PC-9 (cell line): Measurements from ENCODE around the gene LPCAT1. TPM values are rescaled to one million over a fixed set of nuclear protein-coding genes. Genes with fewer than 3 reads are reported as not detected.

ENCODE experiments used
- BruUV-seq: library from RNA; stranded (reverse); fragments of 400-500 nt; replicated peaks from 2 replicates; lab custom pipeline; 2021; lab: Mats Ljungman, UMichigan
- CTCF ChIA-PET: fragments of 300-600 bp; sonication (Branson Sonifier 250); formaldehyde crosslinking; loops from one replicate; lab custom pipeline; 2022; ENCODE audit warnings: antibody characterized with exemption; lab: Charles Lee
- POLR2A ChIA-PET: fragments of 300-600 bp; sonication (Branson Sonifier 250); formaldehyde crosslinking; loops from one replicate; lab custom pipeline; 2022; ENCODE audit warnings: antibody characterized with exemption; ENCODE audit not compliant: unreplicated experiment; lab: Charles Lee
- DNase-seq, 2 experiments: peaks; one replicate each; pipeline versions ENCODE4 v3.0.0 to v3.0.0-alpha.2; 2015 to 2022; ENCODE audit warnings: mixed read lengths in 1 of 2
- H2AFZ ChIP-seq: fragments of 200-600 bp; sonication (generic); 2 replicates; pipeline ENCODE4 v1.8.1; 2017; ENCODE audit warnings: antibody characterized with exemption
- H3F3A ChIP-seq: fragments of 200-600 bp; sonication (generic); 2 replicates; pipeline ENCODE4 v1.8.1; 2017; ENCODE audit warnings: antibody characterized with exemption, mild to moderate bottlenecking, low read depth; ENCODE audit not compliant: insufficient read depth
- H3K27ac ChIP-seq: fragments of 200-600 bp; sonication (generic); 2 replicates; pipeline ENCODE4 v1.6.1; 2016; ENCODE audit warnings: mixed run types
- H3K27me3 ChIP-seq: fragments of 200-600 bp; sonication (generic); 2 replicates; pipeline ENCODE4 v1.6.1; 2016; ENCODE audit warnings: low read depth, mixed run types; ENCODE audit not compliant: insufficient read depth
- H3K36me3 ChIP-seq: fragments of 200-600 bp; sonication (generic); 2 replicates; pipeline ENCODE4 v1.6.1; 2016; ENCODE audit warnings: low read depth, mixed run types
- H3K4me1 ChIP-seq: fragments of 200-600 bp; sonication (generic); replicated peaks from 2 replicates; pipeline ENCODE4 v1.6.1; 2016; ENCODE audit warnings: mixed run types; ENCODE audit not compliant: insufficient read depth
- H3K4me2 ChIP-seq: fragments of 200-600 bp; sonication (generic); 2 replicates; pipeline ENCODE4 v1.6.1; 2017; ENCODE audit warnings: mixed run types
- H3K4me3 ChIP-seq: fragments of 200-600 bp; sonication (generic); 2 replicates; pipeline ENCODE4 v1.6.1; 2016; ENCODE audit warnings: mixed run types
- H3K79me2 ChIP-seq: fragments of 200-600 bp; sonication (generic); 2 replicates; pipeline ENCODE4 v1.6.1; 2017; ENCODE audit warnings: low read depth, mixed run types
- H3K9me2 ChIP-seq: fragments of 200-600 bp; sonication (generic); 2 replicates; pipeline ENCODE4 v1.8.1; 2017; ENCODE audit warnings: mild to moderate bottlenecking; ENCODE audit not compliant: insufficient read depth
- H3K9me3 ChIP-seq: fragments of 200-600 bp; sonication (generic); 2 replicates; pipeline ENCODE4 v1.8.1; 2016; ENCODE audit warnings: low read depth; ENCODE audit not compliant: insufficient read depth
- H4K20me1 ChIP-seq: fragments of 200-600 bp; sonication (generic); 2 replicates; pipeline ENCODE4 v1.8.1; 2017; ENCODE audit not compliant: insufficient read depth
- CTCF ChIP-seq: fragments of 200-600 bp; sonication (generic); conservative IDR thresholded peaks from 2 replicates; pipeline ENCODE4 v1.6.1; 2017; ENCODE audit warnings: mixed run types, antibody characterized with exemption, mild to moderate bottlenecking, moderate library complexity
- EZH2 ChIP-seq: fragments of 200-600 bp; sonication (generic); IDR thresholded peaks from 2 replicates; pipeline ENCODE4 v1.8.0; 2017; ENCODE audit warnings: antibody characterized with exemption, low read depth
- intact Hi-C: fragments of 100-400 bp; cut with micrococcal nuclease; formaldehyde crosslinking; loops from one replicate; pipeline ENCODE4 v1.10.0; 2022; ENCODE audit not compliant: unreplicated experiment
- total RNA-seq: library from RNA; stranded (reverse); gene quantifications from 2 replicates; pipeline ENCODE4 v1.2.3, GENCODE V29; 2021

Gene LPCAT1
- total RNA-seq, 1 experiment from 2014 or later, result 96.1 TPM

DNA sequence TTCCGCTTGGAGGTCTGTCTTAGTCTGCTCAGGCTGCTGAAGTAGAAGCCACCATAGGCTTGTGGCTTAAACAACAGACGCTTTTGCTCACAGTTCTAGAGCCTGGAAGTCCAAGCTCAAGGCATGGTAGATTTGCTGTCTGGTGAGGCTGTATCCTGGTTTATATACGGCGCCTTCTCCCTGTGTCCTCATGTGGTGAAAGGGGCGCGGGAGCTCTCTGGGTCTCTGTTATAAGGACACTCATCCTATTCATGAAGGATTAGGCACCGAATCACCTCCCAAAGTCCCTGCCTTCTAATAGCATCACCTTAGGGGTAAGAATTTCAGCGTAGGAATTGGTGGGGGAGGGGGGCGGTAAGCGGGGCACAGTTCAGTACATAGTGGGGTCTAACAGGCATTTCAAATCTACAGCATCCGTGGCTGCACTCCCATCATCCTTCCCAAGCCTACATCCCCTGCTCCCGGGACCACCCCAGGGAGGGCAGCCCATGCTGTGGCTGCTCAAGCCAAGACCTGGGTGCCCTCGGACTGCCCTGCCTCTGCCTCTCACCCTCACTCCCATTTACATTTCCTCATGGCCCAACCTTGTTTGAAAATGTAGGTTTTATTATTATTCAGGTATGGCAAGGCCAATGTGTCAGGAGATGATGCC is 15.1 kb upstream of the LPCAT1 start:
- ChIA-PET POLR2A (no interaction called here), CTCF (interaction anchor here (0.6 kb wide), 1 partner anchor 1268 kb away, joined by 18 read pairs; no protein-coding TSS in a partner anchor)
- no peak for DNase-seq
- Histone ChIP-seq H3F3A (peaks cover 19% of the 10 kb centered on the region), H2AFZ (no peak overlapping the region), H3K9me2 (no peaks in the 10 kb centered on the region), H4K20me1 (no peaks in the 10 kb centered on the region), H3K27me3 (no peaks in the 10 kb centered on the region), H3K4me3 (no peak overlapping the region), H3K36me3 (no peaks in the 10 kb centered on the region), H3K27ac (no peak overlapping the region), H3K79me2 (no peaks in the 10 kb centered on the region), H3K4me2 (no peak overlapping the region), H3K4me1 (peaks cover 5% of the 10 kb centered on the region), H3K9me3 (no peaks in the 10 kb centered on the region)
- no TSS peak for BruUV-seq
- intact Hi-C loops, result no loop called here
- TF ChIP-seq CTCF, result no peak
- no peak for TF ChIP-seq EZH2

DNA sequence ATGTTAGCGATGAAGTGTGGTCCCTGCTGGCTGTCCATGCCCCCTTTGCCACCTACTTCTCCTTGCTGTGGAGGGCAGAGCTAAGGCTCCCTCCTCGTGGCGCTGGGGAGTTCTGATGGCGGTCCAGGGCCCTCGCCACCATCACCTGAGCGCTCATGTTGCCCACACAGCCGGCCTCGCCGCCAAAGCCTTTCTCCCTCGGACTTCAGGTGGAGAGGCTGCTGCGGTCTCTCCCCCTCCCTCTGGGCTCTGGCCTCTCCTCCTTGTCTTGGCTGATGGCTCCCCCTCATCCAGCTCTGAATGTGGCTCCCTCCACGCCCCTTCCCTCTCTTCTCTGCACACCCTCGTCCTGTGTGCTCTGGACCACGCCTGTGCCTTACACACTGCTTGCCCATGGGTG is 14.5 kb upstream of the LPCAT1 start:
- DNase-seq, result no peak
- Histone ChIP-seq H2AFZ (no peak overlapping the region), H3F3A (peaks cover 19% of the 10 kb centered on the region), H3K27me3 (no peaks in the 10 kb centered on the region), H3K79me2 (no peaks in the 10 kb centered on the region), H3K9me3 (no peaks in the 10 kb centered on the region), H3K4me3 (no peak overlapping the region), H3K4me2 (no peak overlapping the region), H3K4me1 (peaks cover 5% of the 10 kb centered on the region), H3K36me3 (no peaks in the 10 kb centered on the region), H3K9me2 (no peaks in the 10 kb centered on the region), H4K20me1 (no peaks in the 10 kb centered on the region), H3K27ac (no peak overlapping the region)
- ChIA-PET POLR2A (no interaction called here), CTCF (interaction anchor here (0.6 kb wide), 1 partner anchor 1267 kb away, joined by 18 read pairs; no protein-coding TSS in a partner anchor)
- TF ChIP-seq EZH2, result no peak
- no TSS peak for BruUV-seq
- intact Hi-C loops, result no loop called here

- intact Hi-C loops, result no loop called here
- Histone ChIP-seq H3K4me1 (peaks cover under 1% of the 10 kb centered on the region), H3K27ac (no peak overlapping the region), H4K20me1 (no peaks in the 10 kb centered on the region), H3F3A (peaks cover 19% of the 10 kb centered on the region), H3K4me2 (no peak overlapping the region), H3K79me2 (no peaks in the 10 kb centered on the region), H3K36me3 (no peaks in the 10 kb centered on the region), H2AFZ (no peak overlapping the region), H3K4me3 (no peak overlapping the region), H3K9me3 (no peaks in the 10 kb centered on the region), H3K9me2 (no peaks in the 10 kb centered on the region), H3K27me3 (no peaks in the 10 kb centered on the region)
- DNase-seq, result no peak
- no peak for TF ChIP-seq EZH2
- TF ChIP-seq CTCF, result no peak
- no TSS peak for BruUV-seq
- POLR2A ChIA-PET, result no interaction called here
- CTCF ChIA-PET, result no interaction called here
Observed at GRCh38 chr5:1537603-1538154, 13.9 kb upstream of the LPCAT1 start.
